GM13976 (cell line): ENCODE results near the gene HOXD10.

Source experiments
- DNase-seq: peaks from one replicate; pipeline ENCODE4 v3.0.0; 2012; ENCODE audit warnings: low spot score
- CTCF ChIP-seq: IDR thresholded peaks from 2 replicates; pipeline ENCODE4 v1.5.1; 2012; ENCODE audit warnings: borderline replicate concordance, mild to moderate bottlenecking; ENCODE audit not compliant: insufficient read depth; ENCODE audit errors: extremely low read depth, missing control alignments, control extremely low read depth
- in situ Hi-C: fragments of 300-500 bp; cut with MboI; formaldehyde crosslinking; loops from one replicate; pipeline ENCODE4 v1.12.0; 2022; ENCODE audit warnings: low sequenced_read_pairs, mixed read lengths, inconsistent platforms; ENCODE audit not compliant: unreplicated experiment

HOXD10 gene

GRCh38 chr2:176137252-176137580 lies 20.6 kb downstream of the HOXD10 start:
- no peak for DNase-seq
- in situ Hi-C loops: loop anchor here (25.0 kb wide), 1 partner anchor 675 kb away; no protein-coding TSS in a partner anchor
- no peak for TF ChIP-seq CTCF

- TF ChIP-seq CTCF: no peak
- DNase-seq: no peak
- in situ Hi-C loops: loop anchor here (25.0 kb wide), 1 partner anchor 674 kb away; no protein-coding TSS in a partner anchor
These were observed 21.3 kb downstream of the HOXD10 start for GRCh38 chr2:176137906-176138305.

GRCh38 chr2:176138526-176138922 lies 21.9 kb downstream of the HOXD10 start:
- DNase-seq: no peak
- in situ Hi-C loops: loop anchor here (25.0 kb wide), 1 partner anchor 674 kb away; no protein-coding TSS in a partner anchor
- TF ChIP-seq CTCF: no peak

GRCh38 chr2:176138923-176139660 lies 22.5 kb downstream of the HOXD10 start:
- no peak for DNase-seq
- in situ Hi-C loops: loop anchor here (25.0 kb wide), 1 partner anchor 673 kb away; no protein-coding TSS in a partner anchor
- no peak for TF ChIP-seq CTCF

- in situ Hi-C loops: loop anchor here (10.0 to 25.0 kb wide), 4 partner anchors 315 to 672 kb away; no protein-coding TSS in a partner anchor
- DNase-seq: no peak
These were observed 23.3 kb downstream of the HOXD10 start for GRCh38 chr2:176139661-176140512.

More at GRCh38 chr2:176139661-176140512, 23.3 kb downstream of the HOXD10 start:
- no peak for TF ChIP-seq CTCF
